ENCODE measurements around the gene ANKH. TPM values are rescaled to one million over a fixed set of nuclear protein-coding genes. Genes with fewer than 3 reads are reported as not detected.

ANKH gene
- total RNA-seq, 1 experiment from 2014 or later = 53.2 TPM

GRCh38 chr5:14861123-14861765 is 10.3 kb downstream of the ANKH start:
- no peak overlapping the region for H3K27ac Mint-ChIP-seq (ENCODE audit: unreplicated experiment)
- H3K27me3 Mint-ChIP-seq (ENCODE audit: unreplicated experiment) = no peaks in the 10 kb centered on the region
- BruUV-seq (replicated peaks) = no TSS peak
- TF ChIP-seq, protein P1, sequence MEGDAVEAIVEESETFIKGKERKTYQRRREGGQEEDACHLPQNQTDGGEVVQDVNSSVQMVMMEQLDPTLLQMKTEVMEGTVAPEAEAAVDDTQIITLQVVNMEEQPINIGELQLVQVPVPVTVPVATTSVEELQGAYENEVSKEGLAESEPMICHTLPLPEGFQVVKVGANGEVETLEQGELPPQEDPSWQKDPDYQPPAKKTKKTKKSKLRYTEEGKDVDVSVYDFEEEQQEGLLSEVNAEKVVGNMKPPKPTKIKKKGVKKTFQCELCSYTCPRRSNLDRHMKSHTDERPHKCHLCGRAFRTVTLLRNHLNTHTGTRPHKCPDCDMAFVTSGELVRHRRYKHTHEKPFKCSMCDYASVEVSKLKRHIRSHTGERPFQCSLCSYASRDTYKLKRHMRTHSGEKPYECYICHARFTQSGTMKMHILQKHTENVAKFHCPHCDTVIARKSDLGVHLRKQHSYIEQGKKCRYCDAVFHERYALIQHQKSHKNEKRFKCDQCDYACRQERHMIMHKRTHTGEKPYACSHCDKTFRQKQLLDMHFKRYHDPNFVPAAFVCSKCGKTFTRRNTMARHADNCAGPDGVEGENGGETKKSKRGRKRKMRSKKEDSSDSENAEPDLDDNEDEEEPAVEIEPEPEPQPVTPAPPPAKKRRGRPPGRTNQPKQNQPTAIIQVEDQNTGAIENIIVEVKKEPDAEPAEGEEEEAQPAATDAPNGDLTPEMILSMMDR (IDR thresholded peaks at IDR 0.05; ENCODE audit: unreplicated experiment) = no peak
- peaks cover 8% of the 10 kb centered on the region for H3K4me1 Mint-ChIP-seq (ENCODE audit: low read depth, unreplicated experiment)
- intact Hi-C loops (cut with micrococcal nuclease; ENCODE audit: unreplicated experiment) = no loop called here
- no peak for DNase-seq
- H3K36me3 Mint-ChIP-seq (ENCODE audit: insufficient read depth, unreplicated experiment) = peaks cover 3% of the 10 kb centered on the region
- CTCF ChIA-PET = no interaction called here
- H3K4me3 Mint-ChIP-seq (ENCODE audit: low read depth, unreplicated experiment) = no peak overlapping the region
- H3K9me3 Mint-ChIP-seq (ENCODE audit: low read depth, unreplicated experiment) = no peaks in the 10 kb centered on the region

DNA sequence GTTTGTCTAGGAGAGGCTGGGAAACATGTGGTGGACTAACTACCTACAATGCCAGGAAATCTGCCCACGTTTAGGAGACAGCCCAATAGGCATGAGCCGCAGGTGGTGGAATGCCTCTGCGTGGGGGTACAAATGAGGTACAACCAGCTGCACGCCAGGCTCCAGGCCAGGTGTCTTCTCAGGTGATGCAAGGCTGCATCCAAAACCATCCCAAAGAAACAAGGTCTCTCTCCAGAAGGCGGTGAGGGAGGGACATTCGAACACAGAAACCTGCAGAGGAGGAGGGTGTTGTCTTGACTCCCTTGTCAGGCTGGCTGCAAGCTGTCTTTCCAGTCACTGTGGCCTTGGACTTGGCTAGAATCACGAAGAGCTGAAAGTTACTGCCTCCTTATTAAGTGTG is 11.6 kb downstream of the ANKH start:
- TF ChIP-seq, protein P1 (IDR thresholded peaks at IDR 0.05; ENCODE audit: unreplicated experiment) = no peak
- no peaks in the 10 kb centered on the region for H3K9me3 Mint-ChIP-seq (ENCODE audit: low read depth, unreplicated experiment)
- no peaks in the 10 kb centered on the region for H3K27me3 Mint-ChIP-seq (ENCODE audit: unreplicated experiment)
- peaks cover 3% of the 10 kb centered on the region for H3K36me3 Mint-ChIP-seq (ENCODE audit: insufficient read depth, unreplicated experiment)
- CTCF ChIA-PET = no interaction called here
- H3K4me1 Mint-ChIP-seq (ENCODE audit: low read depth, unreplicated experiment) = peaks cover 8% of the 10 kb centered on the region
- no peak for DNase-seq
- intact Hi-C loops (cut with micrococcal nuclease; ENCODE audit: unreplicated experiment) = no loop called here
- BruUV-seq (replicated peaks) = no TSS peak
- H3K27ac Mint-ChIP-seq (ENCODE audit: unreplicated experiment) = no peak overlapping the region
- no peak overlapping the region for H3K4me3 Mint-ChIP-seq (ENCODE audit: low read depth, unreplicated experiment)

DNA sequence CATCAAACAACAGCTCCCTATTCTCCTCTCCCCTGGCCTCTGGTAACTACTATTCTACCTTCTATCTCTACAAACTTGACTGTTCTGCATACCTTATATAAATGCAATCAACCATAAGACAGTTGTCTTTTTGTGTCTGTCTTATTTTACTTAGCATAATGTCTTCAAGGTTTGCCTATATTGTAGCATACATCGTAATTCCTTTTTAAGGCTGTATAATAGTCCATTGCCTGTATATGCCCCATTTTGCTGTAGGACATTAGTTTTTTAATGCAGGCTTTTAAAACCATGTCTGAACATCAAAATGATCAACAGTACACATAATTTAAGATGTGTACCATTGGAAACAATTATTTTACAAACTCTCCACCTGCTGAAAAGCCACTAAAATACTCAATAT is 12.4 kb downstream of the ANKH start:
- no peak for DNase-seq
- intact Hi-C loops (cut with micrococcal nuclease; ENCODE audit: unreplicated experiment) = no loop called here
- Mint-ChIP-seq H3K4me3 (ENCODE audit: low read depth, unreplicated experiment) (no peak overlapping the region), H3K27me3 (ENCODE audit: unreplicated experiment) (no peaks in the 10 kb centered on the region), H3K4me1 (ENCODE audit: low read depth, unreplicated experiment) (peaks cover 8% of the 10 kb centered on the region), H3K27ac (ENCODE audit: unreplicated experiment) (no peak overlapping the region), H3K36me3 (ENCODE audit: insufficient read depth, unreplicated experiment) (peaks cover 3% of the 10 kb centered on the region), H3K9me3 (ENCODE audit: low read depth, unreplicated experiment) (no peaks in the 10 kb centered on the region)
- TF ChIP-seq, protein P1 (IDR thresholded peaks at IDR 0.05; ENCODE audit: unreplicated experiment) = no peak
- CTCF ChIA-PET = no interaction called here
- no TSS peak for BruUV-seq (replicated peaks)

DNA sequence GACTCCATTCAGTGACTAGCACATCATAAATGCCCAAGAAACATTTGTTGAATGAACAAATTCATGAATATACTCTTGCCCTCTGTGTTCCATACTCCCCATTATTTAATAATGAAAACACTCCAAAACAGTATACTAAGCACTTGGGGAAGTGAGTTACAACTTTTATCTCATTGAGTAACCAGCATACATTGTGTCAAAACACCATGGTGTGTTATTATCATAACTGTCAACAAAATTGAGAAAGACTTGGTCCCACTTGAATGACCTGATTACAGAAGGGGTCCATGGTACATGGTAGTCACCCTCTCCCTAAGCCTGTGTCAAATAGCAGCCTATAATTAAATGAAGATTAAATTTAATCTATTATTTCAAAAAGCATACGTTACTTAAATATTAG is 16.2 kb downstream of the ANKH start:
- no TSS peak for BruUV-seq (replicated peaks)
- intact Hi-C loops (cut with micrococcal nuclease; ENCODE audit: unreplicated experiment) = no loop called here
- CTCF ChIA-PET = no interaction called here
- Mint-ChIP-seq H3K4me1 (ENCODE audit: low read depth, unreplicated experiment) (no peaks in the 10 kb centered on the region), H3K27me3 (ENCODE audit: unreplicated experiment) (no peaks in the 10 kb centered on the region), H3K9me3 (ENCODE audit: low read depth, unreplicated experiment) (no peaks in the 10 kb centered on the region), H3K4me3 (ENCODE audit: low read depth, unreplicated experiment) (no peak overlapping the region), H3K27ac (ENCODE audit: unreplicated experiment) (no peak overlapping the region), H3K36me3 (ENCODE audit: insufficient read depth, unreplicated experiment) (no peaks in the 10 kb centered on the region)
- TF ChIP-seq, protein P1 (IDR thresholded peaks at IDR 0.05; ENCODE audit: unreplicated experiment) = no peak
- no peak for DNase-seq
